Astrocyte of the spinal cord (primary cell): ENCODE results near the gene DOCK2.

ENCODE experiments used
- DNase-seq: peaks from one replicate; pipeline ENCODE4 v3.0.0; 2011; ENCODE audit warnings: low read depth, low spot score
- H3K4me3 ChIP-seq: 2 replicates; pipeline ENCODE4 v1.5.1; 2011; ENCODE audit warnings: low read depth, mild to moderate bottlenecking, low read length, moderate library complexity
- CTCF ChIP-seq: IDR thresholded peaks from 2 replicates; pipeline ENCODE4 v1.5.1; 2012; ENCODE audit warnings: low read depth, mild to moderate bottlenecking, low read length, inconsistent platforms
- in situ Hi-C: cut with HindIII; loops from 2 replicates; pipeline ENCODE4 v1.10.0; 2017; ENCODE audit warnings: low sequenced_read_pairs

The DOCK2 gene

GRCh38 chr5:169897481-169897880 lies 260.4 kb downstream of the DOCK2 start:
- H3K4me3 ChIP-seq: no peak overlapping the region
- in situ Hi-C loops: no loop called here
- DNase-seq: no peak
- TF ChIP-seq CTCF: no peak

- H3K4me3 ChIP-seq: no peak overlapping the region
- DNase-seq: no peak
- no peak for TF ChIP-seq CTCF
- in situ Hi-C loops: no loop called here
These were observed 264.8 kb downstream of the DOCK2 start for GRCh38 chr5:169901896-169902295.

- no peak overlapping the region for H3K4me3 ChIP-seq
- peak; percentile 55 for DNase-seq
- in situ Hi-C loops: no loop called here
- TF ChIP-seq CTCF: no peak
These were observed 267.0 kb downstream of the DOCK2 start for GRCh38 chr5:169904059-169904458.

- DNase-seq: no peak
- in situ Hi-C loops: no loop called here
- no peak for TF ChIP-seq CTCF
- H3K4me3 ChIP-seq: no peak overlapping the region
These were observed 267.4 kb downstream of the DOCK2 start for GRCh38 chr5:169904508-169904907.

- in situ Hi-C loops: no loop called here
- no peak overlapping the region for H3K4me3 ChIP-seq
- no peak for TF ChIP-seq CTCF
- DNase-seq: no peak
These were observed 267.9 kb downstream of the DOCK2 start for GRCh38 chr5:169905017-169905416.

GRCh38 chr5:169906745-169907649 lies 269.9 kb downstream of the DOCK2 start:
- H3K4me3 ChIP-seq: no peak overlapping the region
- in situ Hi-C loops: no loop called here
- no peak for TF ChIP-seq CTCF
- no peak for DNase-seq
